K562 (cell line): Measurements from ENCODE around the gene CDKN1C. TPM values are rescaled to one million over a fixed set of nuclear protein-coding genes. Genes with fewer than 3 reads are reported as not detected.

Source experiments
- ARHGAP35 ChIP-seq: fragments of 450-650 bp; IDR thresholded peaks from 2 replicates; pipeline ENCODE4 v1.6.1; 2018; ENCODE audit not compliant: partially characterized antibody
- BCLAF1 ChIP-seq, 2 experiments: fragments of 450-650 bp in 1 of 2; IDR thresholded peaks; 2 replicates each; pipeline ENCODE4 v1.6.1; 2011 to 2017; ENCODE audit warnings: low read depth in 2 of 2, antibody characterized with exemption in 1 of 2, borderline replicate concordance in 1 of 2, low read length in 1 of 2, mild to moderate bottlenecking in 1 of 2, mixed read lengths in 1 of 2; ENCODE audit not compliant: control insufficient read depth in 1 of 2
- CBX3 ChIP-seq, 2 experiments: IDR thresholded peaks; 1 replicate in 1 of 2; 2 replicates in 1 of 2; pipeline ENCODE4 v1.6.1; 2012; ENCODE audit warnings: inconsistent platforms in 2 of 2, low read length in 2 of 2, borderline replicate concordance in 1 of 2, control low read depth in 1 of 2
- GABPB1 ChIP-seq: sonication (generic); formaldehyde crosslinking; IDR thresholded peaks from 2 replicates; pipeline ENCODE4 v1.8.0; 2022; ENCODE audit warnings: mild to moderate bottlenecking, missing genetic modification reagents
- HMG20B ChIP-seq: fragments of 250-450 bp; sonication (Bioruptor Pico); IDR thresholded peaks from 2 replicates; pipeline ENCODE4 v1.5.0; 2021; ENCODE audit warnings: mild to moderate bottlenecking
- KLF13 ChIP-seq: fragments of 450-650 bp; IDR thresholded peaks from 2 replicates; pipeline ENCODE4 v1.6.1; 2016; ENCODE audit warnings: missing genetic modification characterization, low read depth, mild to moderate bottlenecking, missing compliant biosample characterization, moderate library complexity, borderline replicate concordance
- NFE2L1 ChIP-seq: fragments of 450-650 bp; IDR thresholded peaks from 2 replicates; pipeline ENCODE4 v1.6.1; 2016; ENCODE audit warnings: missing genetic modification characterization, low read depth, mild to moderate bottlenecking, missing compliant biosample characterization, moderate library complexity, borderline replicate concordance
- PBX2 ChIP-seq, 2 experiments: IDR thresholded peaks in 1 of 2; conservative IDR thresholded peaks in 1 of 2; 2 replicates each; pipeline ENCODE4 v1.6.1; 2016; ENCODE audit warnings: low read depth in 2 of 2, mild to moderate bottlenecking in 1 of 2, missing compliant biosample characterization in 1 of 2, missing genetic modification characterization in 1 of 2, moderate library complexity in 1 of 2
- POLR3G ChIP-seq: IDR thresholded peaks from 2 replicates; pipeline ENCODE4 v1.6.1; 2011; ENCODE audit not compliant: insufficient read length, insufficient replicate concordance; ENCODE audit errors: extremely low read depth
- RFX1 ChIP-seq: fragments of 450-650 bp; IDR thresholded peaks from 2 replicates; pipeline ENCODE4 v1.6.1; 2016; ENCODE audit warnings: mild to moderate bottlenecking, moderate library complexity
- SIN3B ChIP-seq: fragments of 450-650 bp; IDR thresholded peaks from 2 replicates; pipeline ENCODE4 v1.6.1; 2017; ENCODE audit warnings: low read depth, mild to moderate bottlenecking, moderate library complexity
- ZNF609 ChIP-seq: sonication (generic); formaldehyde crosslinking; IDR thresholded peaks from 2 replicates; pipeline ENCODE4 v1.8.1; 2023; ENCODE audit warnings: missing genetic modification reagents, mild to moderate bottlenecking, borderline replicate concordance
- ZNF830 ChIP-seq: fragments of 250-450 bp; sonication (Bioruptor Pico); IDR thresholded peaks from 2 replicates; pipeline ENCODE4 v1.5.0; 2021; ENCODE audit warnings: mild to moderate bottlenecking
- polyA plus RNA-seq, 8 experiments: library from polyadenylated mRNA; depleted of rRNA in 4 of 8; stranded (reverse) in 5 of 8; unstranded in 3 of 8; fragments of >200 nt; fragmentation: Nextera tagmentation in 2 of 8; fragmentation: Illumina TruSeq in 1 of 8; extraction: Ambion mirVana in 2 of 8; extraction: Trizol in 1 of 8; gene quantifications; 2 replicates each; pipeline versions ENCODE4 v1.2.1 to v1.2.3, GENCODE V29; 2011 to 2014; ENCODE audit warnings: inconsistent platforms in 1 of 8, missing spikeins in 1 of 8
- total RNA-seq, 7 experiments: library from RNA; depleted of rRNA in 6 of 7; stranded (reverse); fragments of >200 nt in 6 of 7; fragmentation: Illumina TruSeq in 2 of 7; extraction: Trizol in 2 of 7; gene quantifications; 2 replicates each; pipeline versions ENCODE4 v1.2.1 to v1.2.3, GENCODE V29; 2011 to 2021; ENCODE audit warnings: low replicate concordance in 1 of 7

Gene CDKN1C
- total and polyA plus RNA-seq, 9 of the 15 experiments (the other 6 are each of a cell fraction or from before 2014, with no cell fraction given), result 2.8 to 21.1 (median 9.3) TPM

GRCh38 chr11:2885017-2885677 is 428 bp downstream of the CDKN1C start (continued):
- TF ChIP-seq ZNF609 (CRISPR knock-in tag) (peak; percentile 71; the same call in 1 of the 2 replicates), GABPB1 (CRISPR knock-in tag) (peak; percentile 76), ZNF830 (peak; percentile 59; the same call in 1 of the 2 replicates), BCLAF1 (IDR thresholded peaks at IDR 0.05; ENCODE audit: borderline replicate concordance in 1 of 2, control insufficient read depth in 1 of 2, low read depth in 2 of 2, low read length in 1 of 2) (no peak), RFX1 (no peak), HMG20B (CRISPR knock-in tag) (no peak), SIN3B (0 out of 2 replicates have a peak, but pooled peaks have one; percentile 37), ARHGAP35 (peak; percentile 42), KLF13 (tag) (no peak; the same call in 1 of the 2 replicates), NFE2L1 (no peak), PBX2 (CRISPR knock-in tag; IDR thresholded peaks at IDR 0.05; ENCODE audit: low read depth) (no peak), PBX2 (tag; conservative IDR thresholded peaks at IDR 0.05; ENCODE audit: low read depth) (no peak), CBX3 (IDR thresholded peaks at IDR 0.05; ENCODE audit: borderline replicate concordance in 1 of 2, low read length in 2 of 2) (no peak; a peak in 1 of 3 replicates), POLR3G (no peak)
